GM18907 (cell line): ENCODE data around the gene PRKAR2B.
"Not testable (repeated sequence)": the region's sequence is repeated elsewhere in the genome, so short reads cannot be mapped to it uniquely, and the experiment has no call there.

Source experiments
- ATAC-seq: cut with Tn5 transposase; IDR thresholded peaks from one replicate; pipeline ENCODE4 v1.9.1; 2021; ENCODE audit warnings: mild to moderate bottlenecking, moderate library complexity; ENCODE audit not compliant: unreplicated experiment

Gene PRKAR2B

DNA sequence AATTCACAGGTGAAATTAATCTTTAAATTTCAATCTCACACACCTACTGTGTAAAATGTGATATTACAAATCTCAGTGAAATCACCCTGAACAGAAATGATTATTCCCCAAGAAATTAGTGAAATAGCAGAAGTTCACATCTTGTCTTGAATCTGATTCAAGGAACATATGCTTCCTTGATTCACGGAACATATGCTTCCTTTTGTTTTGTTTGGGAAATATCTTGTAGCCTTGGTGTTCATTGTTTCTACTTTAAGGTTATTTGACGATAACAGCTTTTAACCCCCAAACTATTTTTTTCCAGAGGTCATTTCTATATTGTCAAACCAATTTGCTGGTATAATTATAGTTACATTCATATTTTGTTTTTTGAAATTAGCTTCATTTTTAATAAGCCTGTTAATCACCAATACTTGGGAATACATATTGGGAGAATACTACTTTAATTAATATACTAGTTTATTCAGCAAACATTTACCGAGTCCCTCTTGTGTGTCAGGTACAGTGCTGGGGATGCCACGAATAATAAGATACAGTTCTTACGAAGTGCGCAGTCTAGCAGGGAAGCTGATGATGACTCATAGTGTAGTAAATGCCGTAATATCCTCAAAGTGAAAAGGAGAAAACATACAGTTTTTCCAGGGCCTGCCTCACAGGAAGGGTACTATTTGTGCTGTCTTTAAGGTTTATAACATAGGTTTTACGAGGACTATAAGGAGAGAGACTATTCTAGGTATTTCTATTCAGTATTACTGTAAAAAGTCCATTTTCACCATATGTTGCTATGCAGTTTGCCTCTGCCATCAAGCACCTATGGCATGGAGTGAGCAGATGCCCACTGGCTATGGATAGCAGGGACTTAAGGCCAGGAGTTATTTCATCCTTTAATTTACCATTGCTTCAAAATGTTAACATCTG lies 32.5 kb downstream of the PRKAR2B start:
- ATAC-seq = no peak

DNA sequence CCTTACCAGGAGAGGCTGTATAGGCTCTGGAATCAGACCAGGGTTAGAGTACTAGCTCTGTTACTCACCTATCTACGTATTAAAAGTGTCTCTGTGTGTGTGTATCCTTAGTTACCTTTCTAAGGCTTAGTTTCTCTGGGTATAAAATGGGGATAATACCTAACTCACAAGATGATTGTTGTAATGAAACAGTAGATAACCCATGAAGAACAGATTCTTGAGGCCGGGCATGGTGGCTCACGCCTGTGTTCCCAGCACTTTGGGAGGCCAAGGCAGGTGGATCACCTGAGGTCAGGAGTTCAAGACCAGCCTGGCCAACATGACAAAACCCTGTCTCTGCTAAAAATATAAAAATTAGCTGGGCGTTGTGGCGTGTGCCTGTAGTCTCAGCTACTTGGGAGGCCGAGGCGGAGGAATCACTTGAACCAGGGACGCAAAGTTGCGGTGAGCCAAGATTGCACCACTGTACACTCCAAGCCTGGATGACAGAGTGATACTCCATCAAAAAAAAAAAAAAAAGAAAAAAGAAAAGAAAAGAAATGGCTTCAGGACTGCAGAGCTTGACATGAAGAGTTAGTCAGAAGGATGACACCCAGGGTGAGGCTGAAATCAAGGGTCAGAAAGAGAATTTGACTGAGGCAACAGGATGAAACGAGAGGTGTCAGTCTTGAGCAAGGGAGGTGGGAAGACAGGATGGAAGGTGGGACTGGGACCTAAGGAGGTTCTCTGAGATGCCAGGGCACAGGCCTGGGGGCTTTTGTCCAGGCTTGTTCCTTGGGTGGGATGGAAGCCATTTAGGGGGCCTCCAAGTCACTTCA lies 33.4 kb downstream of the PRKAR2B start:
- ATAC-seq = no peak

DNA sequence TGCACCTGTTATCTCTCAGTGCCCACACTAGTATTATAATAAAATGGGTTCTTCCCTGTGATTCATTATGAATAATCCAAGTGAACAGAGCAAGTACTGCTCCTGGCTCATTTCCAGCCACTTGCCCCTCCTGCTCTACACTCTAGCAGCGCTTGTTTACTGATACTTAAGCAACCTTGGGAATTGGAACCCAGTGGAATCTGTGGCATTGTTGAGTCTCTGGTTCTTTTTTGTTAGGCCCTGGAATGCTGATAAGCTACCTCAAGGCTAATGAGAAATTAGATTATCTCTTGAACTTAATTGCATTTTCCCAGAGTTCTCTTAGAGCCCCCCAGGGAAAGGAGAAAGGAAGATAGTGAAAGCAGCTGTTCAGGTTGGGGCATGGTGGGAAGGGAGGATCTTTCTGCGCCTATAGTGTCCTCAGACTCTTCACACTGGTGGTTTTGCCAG lies 34.0 kb downstream of the PRKAR2B start:
- ATAC-seq = no peak

DNA sequence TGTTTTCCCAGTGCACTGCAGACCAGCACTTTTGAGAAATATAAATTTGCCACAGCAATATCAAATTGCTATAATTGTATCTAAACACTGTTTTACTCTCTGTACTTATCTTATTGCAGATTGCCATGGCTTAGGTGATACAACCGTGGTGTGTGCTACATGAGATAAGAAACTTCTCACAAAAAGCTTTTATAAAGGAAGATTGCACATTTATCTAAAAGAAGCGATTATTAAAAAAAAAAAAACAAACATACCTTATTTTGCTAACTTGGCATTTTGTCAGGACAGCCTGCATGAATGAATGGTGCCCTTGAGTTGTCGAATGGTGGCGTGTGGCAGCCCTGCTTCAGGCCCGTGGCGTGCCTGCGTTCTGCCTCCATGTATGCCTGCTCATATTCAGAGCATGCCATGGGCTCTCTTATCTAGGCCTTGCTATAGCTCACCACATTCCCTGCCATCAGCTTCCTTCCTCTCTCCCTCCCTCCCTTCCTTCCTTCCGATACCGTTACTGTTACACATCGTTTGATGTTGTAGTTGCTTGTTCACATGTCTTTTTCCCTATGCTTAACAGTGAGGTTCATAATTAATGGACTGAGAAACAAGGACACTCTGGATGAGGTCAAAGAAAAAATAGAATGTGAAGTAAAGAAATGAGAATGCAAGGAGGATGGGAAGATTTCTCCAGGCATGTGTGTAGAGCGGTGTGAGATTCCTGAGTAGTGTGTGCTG lies 34.9 kb downstream of the PRKAR2B start:
- no peak for ATAC-seq

GRCh38 chr7:107080099-107080505 lies 35.6 kb downstream of the PRKAR2B start:
- no peak for ATAC-seq

DNA sequence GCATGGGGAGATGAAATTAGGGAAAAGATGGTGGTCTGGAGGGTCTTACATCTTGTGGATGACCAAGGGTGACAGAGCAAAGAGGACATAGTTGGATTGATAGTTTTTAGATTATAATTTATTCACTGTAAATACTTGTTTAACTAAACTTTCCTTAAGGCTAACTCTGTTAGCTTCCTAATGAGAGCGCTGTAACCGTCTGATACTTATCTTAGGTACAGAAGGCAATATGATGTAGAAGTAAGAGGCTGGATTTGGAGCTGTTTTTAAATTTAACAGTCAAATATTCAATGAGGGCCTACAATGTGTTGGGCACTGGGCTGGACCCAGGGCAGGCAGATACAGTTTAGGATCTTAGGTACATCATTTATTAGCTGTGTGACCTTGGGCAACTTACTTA lies 36.0 kb downstream of the PRKAR2B start:
- ATAC-seq = no peak

- ATAC-seq = no peak
Observed at GRCh38 chr7:107085180-107085579, 40.7 kb downstream of the PRKAR2B start.

- no peak for ATAC-seq
Observed at GRCh38 chr7:107089627-107090026, 45.1 kb downstream of the PRKAR2B start.

- ATAC-seq = no peak
Observed at GRCh38 chr7:107090457-107090856, 46.0 kb downstream of the PRKAR2B start.

GRCh38 chr7:107091306-107091705 lies 46.8 kb downstream of the PRKAR2B start:
- no peak for ATAC-seq

GRCh38 chr7:107093671-107094070 lies 49.2 kb downstream of the PRKAR2B start:
- ATAC-seq = not testable (repeated sequence)

GRCh38 chr7:107099154-107099553 lies 54.6 kb downstream of the PRKAR2B start:
- ATAC-seq = not testable (repeated sequence)

DNA sequence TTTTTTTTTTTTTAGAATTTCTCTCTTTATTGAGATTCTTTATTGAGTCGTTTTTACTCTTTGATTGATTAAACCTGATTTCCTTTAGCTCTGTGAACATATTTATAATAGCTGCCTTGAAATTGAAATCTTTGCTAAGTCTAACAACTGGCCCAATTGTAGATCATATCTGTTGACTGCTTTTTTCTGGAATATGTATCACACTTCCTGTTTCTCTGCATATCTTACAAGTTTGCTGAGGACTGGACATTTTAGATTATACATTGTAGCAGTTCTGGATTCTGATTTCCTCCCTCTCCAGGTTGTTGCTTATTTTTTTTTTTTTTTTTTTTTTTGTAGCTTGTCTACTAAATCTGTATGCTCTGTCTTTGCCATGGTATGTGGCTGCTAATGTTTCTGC lies 56.3 kb downstream of the PRKAR2B start:
- no peak for ATAC-seq

- no peak for ATAC-seq
Observed at GRCh38 chr7:107103369-107103768, 58.9 kb downstream of the PRKAR2B start.

GRCh38 chr7:107104801-107105200 lies 60.3 kb downstream of the PRKAR2B start:
- ATAC-seq = no peak

DNA sequence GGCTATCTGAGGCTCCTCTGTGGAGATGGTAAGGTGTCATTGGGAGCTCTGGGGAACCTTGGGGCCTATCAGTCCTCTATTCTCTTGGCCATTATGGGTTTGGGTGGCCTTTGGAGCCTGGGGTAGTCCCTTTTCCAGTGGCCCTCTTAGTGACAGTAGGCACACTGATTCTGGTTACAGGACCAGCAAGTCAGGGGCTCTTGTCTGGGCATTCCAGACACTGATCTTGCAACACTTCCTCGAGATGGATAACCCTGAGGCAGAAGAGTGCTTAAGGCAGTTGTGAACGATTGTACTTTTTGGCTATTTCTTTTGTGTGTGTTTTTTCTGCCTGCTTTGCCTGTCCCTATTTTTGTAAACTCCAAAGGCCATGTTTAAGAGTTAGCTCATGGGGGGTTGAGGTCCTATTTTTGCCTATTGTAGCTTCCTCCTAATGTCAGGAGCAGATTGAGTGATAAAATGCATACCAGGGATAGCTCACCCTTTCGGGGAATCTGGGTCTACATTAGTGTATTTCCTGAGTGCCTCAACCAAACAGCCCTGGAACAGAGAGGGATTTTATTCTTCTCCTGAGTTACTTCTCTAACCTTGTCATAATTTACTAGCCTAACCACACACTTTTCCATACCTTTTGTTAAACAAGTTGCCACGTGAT lies 61.2 kb downstream of the PRKAR2B start:
- no peak for ATAC-seq

- no peak for ATAC-seq
Observed at GRCh38 chr7:107108793-107109371, 64.4 kb downstream of the PRKAR2B start.

DNA sequence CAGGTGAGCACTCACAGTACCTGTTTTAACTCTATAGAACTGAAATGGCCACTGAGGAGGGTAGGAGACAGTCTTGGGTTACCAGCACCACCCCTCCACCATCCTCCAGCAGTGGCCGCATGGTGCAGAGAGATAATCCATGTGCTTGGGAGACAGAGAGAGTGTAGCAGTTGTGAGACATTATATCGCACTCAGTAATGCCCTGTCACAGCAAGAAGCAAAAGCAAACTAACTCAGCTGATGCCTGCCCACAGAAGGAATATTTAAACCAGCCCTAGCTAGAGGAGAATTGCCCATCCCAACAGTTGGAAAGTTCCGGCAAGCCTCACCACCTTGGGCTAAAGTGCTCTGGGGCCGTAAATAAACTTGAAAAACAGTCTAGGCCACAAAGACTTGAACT lies 65.5 kb downstream of the PRKAR2B start:
- ATAC-seq = no peak

DNA sequence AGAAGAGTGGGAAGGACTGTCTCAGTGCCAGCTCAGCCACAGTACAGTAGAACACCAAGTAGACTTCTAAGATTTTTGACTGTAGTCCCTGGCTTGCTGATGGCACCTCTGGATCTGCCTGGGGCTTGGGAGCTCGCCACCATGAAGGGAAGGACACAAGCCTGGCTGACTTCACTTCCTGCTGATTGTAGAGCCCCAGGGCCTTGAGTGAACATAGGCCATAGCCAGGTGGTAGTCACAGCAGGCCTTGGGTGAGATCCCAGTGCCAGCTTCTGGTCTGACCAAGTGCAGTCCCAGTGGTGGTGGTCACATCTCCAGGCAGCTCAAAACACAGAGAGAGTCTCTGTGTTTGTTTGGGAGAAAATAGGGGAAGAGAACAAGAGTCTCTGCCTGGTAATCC lies 66.7 kb downstream of the PRKAR2B start:
- ATAC-seq = no peak

DNA sequence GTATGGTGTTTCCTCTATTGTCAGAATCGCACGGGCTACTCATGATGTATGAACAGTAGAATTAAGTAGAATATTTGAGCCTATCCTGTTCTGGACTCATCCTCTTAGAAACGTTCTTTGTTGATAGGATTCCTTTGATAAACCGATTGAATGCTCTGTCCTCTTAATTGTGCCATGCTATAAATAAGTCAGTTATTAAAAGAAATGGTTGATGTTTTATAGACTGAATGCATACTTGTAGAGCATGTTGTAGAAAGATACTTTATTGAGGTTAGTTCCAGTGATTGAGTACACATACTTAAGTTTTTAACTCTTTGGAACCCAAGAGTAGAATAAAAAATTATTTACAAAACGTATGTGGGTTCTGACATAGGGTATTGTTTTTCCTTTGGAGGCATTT lies 69.4 kb downstream of the PRKAR2B start:
- no peak for ATAC-seq
